ENCODE measurements around the gene ARHGAP31.
A peak's percentile ranks its signal among the peaks of the same experiment; 100 is the strongest.

- TF ChIP-seq TAF1 (IDR thresholded peaks at IDR 0.05; ENCODE audit: low read depth, low read length), result no peak
- TF ChIP-seq MAX (IDR thresholded peaks at IDR 0.05), result peak; percentile 39; the same call in 1 of the 2 replicates
- no peak for TF ChIP-seq POLR2AphosphoS5 (IDR thresholded peaks at IDR 0.05; ENCODE audit: low read depth, low read length)
- TF ChIP-seq CTCF (IDR thresholded peaks at IDR 0.05; ENCODE audit: control extremely low read depth in 1 of 3, insufficient read depth in 1 of 3, low read depth in 1 of 3, low read length in 3 of 3), result peak in 2 of 3 experiments; percentile 44 to 61; a peak in 2 of 4 replicates
Observed at GRCh38 chr3:119428538-119428937, 134.4 kb downstream of the ARHGAP31 start.

Measured in H1 (cell line).